SW480 (cell line): Measurements from ENCODE around the gene TFPT.

Source experiments
- DNase-seq: peaks from one replicate; pipeline ENCODE4 v3.0.0-alpha.2; 2016; ENCODE audit warnings: low spot score

Gene TFPT

DNA sequence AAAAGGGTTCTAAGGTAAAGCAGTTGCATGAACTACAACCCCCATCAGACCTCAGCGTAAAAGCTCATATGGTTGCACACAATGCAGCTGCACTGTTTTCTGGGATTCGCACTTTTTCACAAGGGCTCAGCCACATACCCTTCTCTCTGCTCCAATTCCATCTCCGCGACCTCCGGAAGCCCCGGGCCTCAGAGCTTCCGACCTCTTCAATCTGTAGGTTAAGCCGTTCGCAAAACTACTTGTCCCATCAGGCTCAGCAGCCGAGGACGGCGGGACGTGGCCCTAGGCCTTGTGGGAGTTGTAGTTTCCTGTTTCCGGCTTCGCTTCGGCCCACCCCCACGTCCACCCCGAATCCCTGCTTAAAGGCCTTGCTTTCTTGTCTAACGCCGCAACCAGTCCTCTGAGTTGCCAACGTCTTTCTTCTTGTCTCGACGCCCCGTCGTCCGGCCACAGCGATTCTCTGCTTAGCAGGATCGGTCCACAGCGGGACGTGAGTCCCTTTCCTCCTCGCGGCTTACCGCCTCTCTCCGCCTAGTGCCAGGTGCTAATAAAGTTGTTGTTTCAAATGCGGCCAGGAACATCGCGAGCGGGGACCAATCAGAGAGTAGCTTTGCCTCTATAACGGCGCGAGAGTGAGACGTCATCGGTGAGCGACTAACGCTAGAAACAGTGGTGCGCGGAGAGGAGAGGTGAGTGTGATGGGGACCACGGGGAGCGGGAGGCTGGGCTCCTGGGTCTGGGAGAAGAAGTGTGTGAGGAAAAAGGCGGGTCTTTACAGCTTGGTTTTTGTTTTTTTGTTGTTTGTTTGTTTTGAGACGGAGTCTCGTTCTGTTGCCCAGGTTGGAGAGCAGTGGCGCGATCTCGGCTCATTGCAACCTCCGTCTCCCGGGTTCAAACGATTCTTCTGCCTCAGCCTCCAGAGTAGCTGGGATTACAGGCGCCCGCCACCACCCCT is at the start of gene TFPT, which contains the start of gene PRPF31:
Gene TFPT, minus strand, starts transcription at position 549 of the 955 bp plus-strand sequence. Its CDS starts 388 bp downstream, at position 161.
Gene PRPF31, plus strand, starts transcription at position 646 of the 955 bp plus-strand sequence. CDS start 2,525 bp downstream, outside the sequence.
- peak; percentile 99 for DNase-seq

DNA sequence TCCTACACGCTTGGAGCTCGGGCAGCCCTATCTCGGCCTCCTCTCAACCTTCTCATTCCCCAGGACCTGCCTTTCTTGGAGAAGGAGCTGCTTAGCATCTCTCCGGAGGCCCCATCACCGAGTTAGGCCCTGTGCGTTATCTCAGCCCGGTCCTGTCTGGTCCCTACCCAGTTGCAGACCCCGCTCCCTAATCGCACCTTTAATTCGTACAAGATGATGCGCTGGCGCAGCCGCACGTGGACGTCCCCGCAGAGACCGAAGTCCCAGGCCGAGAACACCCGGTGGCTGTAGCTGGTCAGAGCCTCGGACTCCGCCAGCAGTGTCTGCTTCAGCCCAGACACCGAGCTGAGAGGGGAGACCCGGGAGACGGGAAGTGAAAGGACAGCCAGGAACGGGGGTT is 49.8 kb upstream of the TFPT start:
- no peak for DNase-seq

GRCh38 chr19:54164369-54165068 is 49.1 kb upstream of the TFPT start:
- DNase-seq, result peak; percentile 69

GRCh38 chr19:54162884-54163283 is 47.4 kb upstream of the TFPT start:
- no peak for DNase-seq

DNA sequence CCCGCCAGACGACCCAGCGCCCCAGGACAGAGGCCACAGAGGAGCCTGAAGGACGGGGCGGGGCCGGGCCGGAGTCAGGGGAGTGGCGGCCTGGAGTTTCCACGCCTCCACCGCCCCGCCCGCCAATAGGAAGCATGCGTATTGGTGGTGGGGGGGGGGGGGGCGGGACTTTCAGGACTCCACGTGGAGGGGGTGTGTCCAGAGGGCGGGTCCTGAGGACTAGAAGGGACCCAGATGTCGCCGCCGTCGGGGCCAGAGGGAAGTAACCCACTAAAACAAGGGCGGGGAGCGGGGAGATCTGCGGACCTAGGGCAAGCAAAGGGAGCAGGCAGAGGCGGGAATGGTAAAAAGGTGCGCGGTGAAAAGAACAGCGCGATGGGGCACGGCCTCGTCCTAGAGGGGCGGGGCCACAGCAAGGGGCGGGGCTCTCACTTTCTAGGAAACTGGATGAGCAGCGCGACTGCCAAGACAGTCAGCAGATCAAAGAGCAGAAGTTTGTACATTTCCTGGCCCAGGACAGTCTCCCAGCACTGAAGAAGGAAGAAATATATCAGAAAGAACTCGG is 46.9 kb upstream of the TFPT start:
- DNase-seq, result peak; percentile 91

- no peak for DNase-seq
Observed at GRCh38 chr19:54160854-54161253, 45.4 kb upstream of the TFPT start.

GRCh38 chr19:54160182-54160811 is 44.8 kb upstream of the TFPT start:
- no peak for DNase-seq

- DNase-seq, result peak; percentile 100
Observed at GRCh38 chr19:54159352-54160181, 44.1 kb upstream of the TFPT start, which contains the start of gene LENG1. TSS of gene LENG1 (minus strand) at chr19:54159721. CDS start at chr19:54159695, 26 bp downstream.

DNA sequence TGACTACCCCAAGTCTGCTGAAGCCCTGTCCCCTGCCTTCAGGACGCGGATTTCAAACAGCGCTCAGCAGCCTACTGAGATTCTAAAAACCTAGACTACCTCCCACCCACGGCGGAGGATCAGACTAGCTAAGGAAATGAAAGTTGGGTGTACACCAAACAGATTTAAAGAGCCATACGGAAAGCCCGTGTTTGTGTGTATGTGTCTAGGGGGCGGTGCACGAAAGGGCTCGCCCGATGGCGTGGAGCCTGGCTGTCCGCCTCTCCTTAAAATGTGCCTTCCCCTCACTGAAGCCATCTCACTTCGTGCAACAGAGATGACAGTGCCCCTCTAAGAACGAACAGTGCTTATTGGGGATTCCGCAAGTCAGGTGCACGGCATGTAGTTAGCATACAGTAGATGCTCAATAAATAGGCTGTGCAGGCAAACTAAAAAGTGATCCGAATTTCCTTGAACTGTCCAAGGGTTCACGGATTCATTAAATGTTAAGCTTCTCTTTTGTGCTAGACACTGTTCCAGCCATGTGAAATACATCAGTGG is 43.4 kb upstream of the TFPT start:
- DNase-seq, result no peak

DNA sequence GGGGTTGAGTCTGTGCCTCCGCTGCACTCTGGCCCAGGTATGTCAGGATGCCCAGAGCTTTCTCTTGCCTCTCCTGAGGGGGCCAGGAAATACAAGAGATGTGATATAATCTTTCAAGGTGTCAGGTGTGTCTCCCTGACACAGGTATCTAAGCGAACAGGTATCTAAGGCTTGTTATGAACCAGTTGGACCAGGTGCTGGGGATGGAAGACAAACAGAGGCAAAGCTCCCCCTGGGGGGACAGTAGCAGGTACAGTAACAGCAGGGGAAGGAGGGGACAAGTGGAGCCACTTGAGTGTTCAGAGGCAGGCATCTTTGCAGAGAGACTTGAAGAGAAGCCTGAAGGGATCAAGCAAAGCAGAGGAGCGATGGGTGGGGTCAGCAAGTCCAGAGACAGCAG is 41.5 kb upstream of the TFPT start:
- no peak for DNase-seq

DNA sequence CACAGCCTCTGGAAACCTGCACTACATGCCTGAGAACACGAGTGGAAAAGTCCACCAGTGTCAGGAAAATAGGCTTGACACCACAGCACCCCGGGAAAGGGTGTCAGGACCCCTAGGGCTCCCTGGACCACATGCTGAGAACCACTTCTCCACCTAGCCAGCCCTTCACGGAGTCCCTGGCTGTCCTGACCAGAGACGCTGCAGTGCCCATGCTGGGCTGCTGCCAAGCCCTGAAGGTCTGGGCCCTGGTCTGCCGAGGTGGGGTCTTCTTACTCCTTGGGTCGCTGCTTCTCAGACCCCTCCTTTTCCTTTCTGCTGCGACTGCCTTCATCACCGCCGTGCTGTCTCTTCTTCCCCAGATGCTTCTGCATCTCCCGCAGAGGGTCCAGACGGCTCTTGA is 41.0 kb upstream of the TFPT start:
- DNase-seq, result no peak

DNA sequence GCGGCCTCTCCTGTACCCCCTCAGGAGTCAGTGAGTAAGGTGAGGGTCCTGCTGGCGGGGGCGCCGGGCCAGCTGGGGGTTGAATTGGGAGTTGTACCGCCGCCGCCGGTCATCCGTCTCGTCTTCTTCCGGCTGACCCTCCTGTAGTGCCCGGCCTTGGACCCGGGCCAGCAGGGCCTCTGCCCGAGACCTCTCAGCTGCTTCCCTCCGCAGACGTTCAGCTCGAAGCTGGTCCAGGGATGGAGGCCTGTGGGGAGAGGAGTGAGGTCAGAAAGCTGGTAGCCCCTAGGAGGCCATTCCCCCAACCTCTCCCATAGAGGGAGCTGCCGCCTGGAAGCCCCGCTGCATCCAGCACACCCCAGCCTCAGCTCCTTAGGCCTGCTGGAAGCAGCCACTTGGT is 40.2 kb upstream of the TFPT start:
- DNase-seq, result no peak

DNA sequence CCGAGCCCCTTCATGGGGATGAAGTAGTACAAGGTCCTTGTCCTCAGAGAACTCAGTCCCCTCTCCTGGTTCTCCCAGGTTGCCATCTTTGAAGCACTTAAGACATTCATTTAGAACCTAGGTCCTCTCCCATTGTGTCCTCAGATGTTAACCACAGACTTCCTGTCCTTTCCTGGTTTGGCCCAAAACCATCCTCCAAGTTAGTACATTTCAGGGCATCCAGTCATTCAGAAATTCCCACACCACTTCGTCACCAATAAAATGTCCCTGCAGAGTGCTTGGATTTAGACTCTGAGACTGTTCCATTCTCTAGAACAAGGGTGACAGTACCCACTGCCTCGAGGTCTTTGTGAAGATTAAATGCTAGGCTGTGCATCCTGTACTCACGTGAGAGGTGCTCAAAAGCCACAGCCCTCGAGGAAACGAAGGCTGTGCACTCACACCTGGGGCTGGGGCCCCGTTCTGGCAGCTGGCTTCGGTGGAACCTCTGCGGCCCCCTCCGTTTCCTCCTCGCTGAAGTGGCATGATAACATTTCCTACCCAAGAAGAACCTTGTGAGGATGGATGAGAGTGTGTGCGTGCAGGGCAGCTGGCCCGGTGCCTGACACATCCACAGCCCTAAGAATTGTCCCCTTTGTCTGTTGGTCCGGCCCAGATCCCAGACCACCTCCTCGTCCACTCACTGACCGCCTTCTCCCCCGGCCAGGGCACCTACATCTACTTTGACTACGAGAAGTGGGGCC is 39.3 kb upstream of the TFPT start:
- no peak for DNase-seq

GRCh38 chr19:54153731-54154326 is 38.4 kb upstream of the TFPT start:
- no peak for DNase-seq

- no peak for DNase-seq
Observed at GRCh38 chr19:54152878-54153524, 37.5 kb upstream of the TFPT start.

- DNase-seq, result no peak
Observed at GRCh38 chr19:54152267-54152666, 36.8 kb upstream of the TFPT start.

GRCh38 chr19:54151362-54152035 is 36.0 kb upstream of the TFPT start:
- DNase-seq, result no peak

DNA sequence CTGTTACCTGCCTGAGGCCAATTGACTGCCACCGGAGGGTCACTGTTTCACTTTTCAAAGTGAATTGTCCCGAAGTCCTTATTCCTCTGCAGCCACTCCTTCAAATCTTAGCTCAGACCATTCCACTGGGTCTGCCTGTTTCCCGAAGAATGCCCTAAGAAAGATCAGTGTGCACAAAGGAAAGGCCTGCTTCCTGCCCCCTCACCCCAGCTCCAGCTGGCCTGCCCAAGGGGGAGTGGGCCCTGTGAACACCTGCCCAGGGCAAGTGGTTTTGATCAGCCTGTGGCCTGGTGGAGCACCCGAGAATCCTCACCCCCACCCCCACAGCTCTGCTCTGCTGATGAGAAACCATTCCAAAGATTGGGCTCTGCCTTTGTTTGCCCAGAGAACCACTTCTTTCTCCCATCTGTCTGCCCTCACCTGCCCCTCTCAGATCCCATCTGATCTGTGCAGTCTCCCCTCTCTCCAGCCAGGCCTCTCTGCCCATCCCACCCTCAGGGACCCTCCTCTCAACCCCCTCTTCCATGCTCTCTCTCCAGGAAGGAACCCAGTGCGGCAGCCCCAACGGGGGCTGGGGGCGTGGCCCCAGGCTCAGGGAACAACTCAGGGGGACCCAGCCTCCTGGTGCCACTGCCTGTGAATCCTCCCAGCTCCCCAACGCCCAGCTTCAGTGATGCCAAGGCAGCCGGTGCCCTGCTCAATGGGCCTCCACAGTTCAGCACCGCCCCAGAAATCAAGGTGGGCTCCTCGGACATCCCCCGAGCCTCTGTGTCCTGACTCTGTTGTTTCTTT is 33.8 kb upstream of the TFPT start:
- no peak for DNase-seq
